Thyroid gland (tissue), 4 donors: ENCODE data around the gene ZNF335. TPM values are rescaled to one million over a fixed set of nuclear protein-coding genes. Genes with fewer than 3 reads are reported as not detected.

Experiments
- DNase-seq, 2 donors: peaks; one replicate each; pipeline ENCODE4 v3.0.0-alpha.2; 2019
- H3K27ac ChIP-seq, 3 donors: fragments of 200-600 bp; sonication (generic); 1 replicate in 2 of 3; 2 replicates in 1 of 3; pipeline ENCODE4 v1.5.1; 2016 to 2019; ENCODE audit warnings: mild to moderate bottlenecking in 1 of 3, moderate library complexity in 1 of 3
- H3K27me3 ChIP-seq: fragments of 200-600 bp; sonication (generic); one replicate; pipeline ENCODE4 v1.5.1; 2019
- H3K36me3 ChIP-seq, 2 donors: fragments of 200-600 bp; sonication (generic); one replicate each; pipeline ENCODE4 v1.5.1; 2016 to 2019
- H3K4me1 ChIP-seq, 2 donors: fragments of 200-600 bp; sonication (generic); one replicate each; pipeline ENCODE4 v1.5.1; 2017 to 2019
- H3K4me3 ChIP-seq, 3 donors: fragments of 200-600 bp; sonication (generic); replicated peaks in 1 of 3; 1 replicate in 2 of 3; 2 replicates in 1 of 3; pipeline ENCODE4 v1.5.1; 2016; ENCODE audit warnings: mild to moderate bottlenecking in 1 of 3
- H3K9me3 ChIP-seq: fragments of 200-600 bp; sonication (generic); one replicate; pipeline ENCODE4 v1.5.1; 2017
- POLR2A ChIP-seq, 2 donors: fragments of 450-650 bp; IDR thresholded peaks; one replicate each; pipeline ENCODE4 v1.6.1; 2017; ENCODE audit warnings: antibody characterized with exemption in 2 of 2, mild to moderate bottlenecking in 2 of 2, moderate library complexity in 1 of 2
- WGBS, 2 donors: methylation state at CpG; one replicate each; pipeline ENCODE4 v1.1.5; 2017; 5-methylcytosine and 5-hydroxymethylcytosine counted together
- intact Hi-C: fragments of 100-400 bp; cut with DNase I; formaldehyde crosslinking; loops from one replicate; pipeline ENCODE4 v1.15.1; 2023
- total RNA-seq, 4 donors: library from RNA; depleted of rRNA; stranded (reverse); fragments of >200 nt; gene quantifications; one replicate each; pipeline ENCODE4 v1.2.3, GENCODE V29; 2016
- TF ChIP-seq, protein P1 (sequence below), 6 experiments: fragments of 200-600 bp in 3 of 6; fragments of 450-650 bp in 3 of 6; sonication (generic) in 3 of 6; IDR thresholded peaks; one replicate each; pipeline ENCODE4 v1.5.1; 2016 to 2019; ENCODE audit warnings: antibody characterized with exemption in 6 of 6, mild to moderate bottlenecking in 2 of 6, inconsistent platforms in 1 of 6, moderate library complexity in 1 of 6

Gene ZNF335
- total RNA-seq, 4 donors from 2014 or later = 18.1 to 31.6 (median 25.6) TPM

DNA sequence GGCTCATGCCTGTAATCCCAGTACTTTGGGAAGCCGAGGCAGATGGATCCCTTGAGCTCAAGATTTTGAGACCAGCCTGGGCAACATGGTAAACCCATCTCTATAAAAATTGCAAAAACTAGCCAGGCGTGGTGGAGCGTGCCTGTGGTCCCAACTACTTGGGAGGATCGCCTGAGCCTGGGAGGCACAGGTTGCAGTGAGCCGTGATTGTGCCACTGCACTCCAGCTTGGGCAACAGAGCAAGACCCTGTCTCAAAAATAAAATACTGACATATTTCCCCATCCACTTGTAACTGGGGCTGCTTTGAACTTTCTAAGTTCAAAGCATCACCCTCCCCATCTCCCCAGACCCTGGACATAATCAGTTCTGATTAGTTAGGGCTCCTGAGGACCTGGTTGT, 29.5 kb upstream of the ZNF335 start:
- TF ChIP-seq, protein P1, sequence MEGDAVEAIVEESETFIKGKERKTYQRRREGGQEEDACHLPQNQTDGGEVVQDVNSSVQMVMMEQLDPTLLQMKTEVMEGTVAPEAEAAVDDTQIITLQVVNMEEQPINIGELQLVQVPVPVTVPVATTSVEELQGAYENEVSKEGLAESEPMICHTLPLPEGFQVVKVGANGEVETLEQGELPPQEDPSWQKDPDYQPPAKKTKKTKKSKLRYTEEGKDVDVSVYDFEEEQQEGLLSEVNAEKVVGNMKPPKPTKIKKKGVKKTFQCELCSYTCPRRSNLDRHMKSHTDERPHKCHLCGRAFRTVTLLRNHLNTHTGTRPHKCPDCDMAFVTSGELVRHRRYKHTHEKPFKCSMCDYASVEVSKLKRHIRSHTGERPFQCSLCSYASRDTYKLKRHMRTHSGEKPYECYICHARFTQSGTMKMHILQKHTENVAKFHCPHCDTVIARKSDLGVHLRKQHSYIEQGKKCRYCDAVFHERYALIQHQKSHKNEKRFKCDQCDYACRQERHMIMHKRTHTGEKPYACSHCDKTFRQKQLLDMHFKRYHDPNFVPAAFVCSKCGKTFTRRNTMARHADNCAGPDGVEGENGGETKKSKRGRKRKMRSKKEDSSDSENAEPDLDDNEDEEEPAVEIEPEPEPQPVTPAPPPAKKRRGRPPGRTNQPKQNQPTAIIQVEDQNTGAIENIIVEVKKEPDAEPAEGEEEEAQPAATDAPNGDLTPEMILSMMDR (IDR thresholded peaks at IDR 0.05) = no peak
- no peak for TF ChIP-seq POLR2A (IDR thresholded peaks at IDR 0.05)
- intact Hi-C loops = no loop called here
- Histone ChIP-seq H3K27ac (no peak overlapping the region), H3K4me3 (no peak overlapping the region), H3K36me3 (no peaks in the 10 kb centered on the region), H3K4me1 (no peaks in the 10 kb centered on the region), H3K9me3 (no peaks in the 10 kb centered on the region), H3K27me3 (no peaks in the 10 kb centered on the region)
- 85 to 97% methylated on average over 4 to 5 of the region's 5 CpGs for WGBS, 2 donors
- no peak for DNase-seq

DNA sequence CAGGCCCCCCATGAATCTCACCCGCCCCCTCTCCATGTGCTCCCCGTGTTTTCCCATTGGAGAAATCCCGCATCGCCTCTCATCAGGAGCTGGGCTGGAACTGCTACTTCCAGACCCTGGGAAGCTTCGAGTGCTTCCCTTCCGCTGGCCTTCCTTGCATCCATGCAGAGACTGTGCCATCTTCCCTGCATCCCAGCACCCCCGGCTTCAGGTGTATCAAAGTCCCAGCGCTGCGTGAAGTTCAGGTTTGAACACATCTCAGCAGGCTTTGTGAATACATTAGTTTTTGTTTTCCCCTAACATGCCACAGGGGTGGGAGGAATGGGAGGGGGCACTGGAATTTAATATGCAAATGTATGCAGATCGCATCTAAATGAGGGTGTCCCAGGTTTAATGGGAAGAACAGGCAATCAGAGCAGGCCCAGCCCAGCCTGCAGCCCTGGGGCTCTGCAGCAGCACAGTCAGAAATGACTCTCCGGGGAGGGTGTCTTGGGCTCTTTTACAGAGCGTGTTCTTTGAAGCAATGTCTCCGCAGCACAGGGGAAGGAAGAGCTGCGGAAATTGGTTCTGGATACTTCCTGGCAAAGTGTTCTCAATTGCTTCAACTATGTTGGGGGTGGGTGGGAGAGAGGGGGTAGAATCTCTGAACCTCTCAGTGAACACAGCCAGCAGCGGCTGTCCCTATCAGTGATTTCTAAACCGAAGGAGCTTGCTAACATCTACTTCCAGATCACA, 28.4 kb upstream of the ZNF335 start:
- Histone ChIP-seq H3K27ac (no peak overlapping the region), H3K4me1 (no peaks in the 10 kb centered on the region), H3K4me3 (no peak overlapping the region), H3K36me3 (no peaks in the 10 kb centered on the region), H3K9me3 (no peaks in the 10 kb centered on the region), H3K27me3 (no peaks in the 10 kb centered on the region)
- intact Hi-C loops = no loop called here
- TF ChIP-seq, protein P1 (IDR thresholded peaks at IDR 0.05) = no peak
- TF ChIP-seq POLR2A (IDR thresholded peaks at IDR 0.05) = no peak
- WGBS, 2 donors = 39 to 44% methylated on average over 16 of the region's 16 CpGs
- DNase-seq = no peak

DNA sequence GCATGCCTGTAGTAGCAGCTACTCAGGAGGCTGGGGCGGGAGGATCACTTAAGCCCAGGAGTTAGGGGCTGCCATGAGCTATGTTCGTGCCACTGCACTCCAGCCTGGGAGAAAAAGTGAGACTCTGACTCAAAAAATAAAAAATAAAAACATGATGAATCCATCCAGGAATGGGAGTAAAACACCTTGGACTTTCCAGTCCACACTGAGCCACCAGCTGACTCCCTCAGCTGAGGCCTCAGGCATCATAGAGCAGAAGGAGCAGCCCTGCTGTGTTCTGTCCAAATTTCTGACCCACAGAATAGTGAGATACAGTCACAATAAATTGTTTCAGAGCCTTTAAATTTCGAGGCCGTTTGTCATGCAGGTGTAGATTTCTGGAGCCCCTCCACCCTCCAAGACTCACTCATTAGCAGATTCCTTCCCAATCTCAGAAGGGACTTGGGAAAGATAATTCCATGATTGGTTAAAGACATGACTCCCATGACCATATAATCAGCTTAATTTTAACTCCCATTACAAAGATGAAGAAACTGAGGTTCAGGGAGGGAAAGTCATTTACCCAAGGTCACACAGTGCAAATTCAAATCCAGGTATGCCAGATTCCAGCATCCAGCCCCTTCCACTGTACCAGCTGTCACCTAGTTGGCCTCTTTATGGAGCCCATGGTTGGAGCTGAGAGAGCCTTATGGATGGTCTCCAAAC, 27.7 kb upstream of the ZNF335 start:
- no peak for DNase-seq
- 88 to 94% methylated on average over 4 of the region's 4 CpGs for WGBS, 2 donors
- Histone ChIP-seq H3K9me3 (no peaks in the 10 kb centered on the region), H3K4me3 (no peak overlapping the region), H3K27me3 (no peaks in the 10 kb centered on the region), H3K27ac (no peak overlapping the region), H3K4me1 (no peaks in the 10 kb centered on the region), H3K36me3 (no peaks in the 10 kb centered on the region)
- TF ChIP-seq POLR2A (IDR thresholded peaks at IDR 0.05) = no peak
- TF ChIP-seq, protein P1 (IDR thresholded peaks at IDR 0.05) = no peak
- intact Hi-C loops = no loop called here

- Histone ChIP-seq H3K4me1 (no peaks in the 10 kb centered on the region), H3K27me3 (no peaks in the 10 kb centered on the region), H3K36me3 (no peaks in the 10 kb centered on the region), H3K9me3 (no peaks in the 10 kb centered on the region), H3K4me3 (no peak overlapping the region), H3K27ac (no peak overlapping the region)
- no peak for TF ChIP-seq POLR2A (IDR thresholded peaks at IDR 0.05)
- TF ChIP-seq, protein P1 (IDR thresholded peaks at IDR 0.05) = no peak
- intact Hi-C loops = no loop called here
- no peak for DNase-seq
- 72 to 80% methylated on average over 4 of the region's 4 CpGs for WGBS, 2 donors
Measured at GRCh38 chr20:45998761-45999160, 26.8 kb upstream of the ZNF335 start.

DNA sequence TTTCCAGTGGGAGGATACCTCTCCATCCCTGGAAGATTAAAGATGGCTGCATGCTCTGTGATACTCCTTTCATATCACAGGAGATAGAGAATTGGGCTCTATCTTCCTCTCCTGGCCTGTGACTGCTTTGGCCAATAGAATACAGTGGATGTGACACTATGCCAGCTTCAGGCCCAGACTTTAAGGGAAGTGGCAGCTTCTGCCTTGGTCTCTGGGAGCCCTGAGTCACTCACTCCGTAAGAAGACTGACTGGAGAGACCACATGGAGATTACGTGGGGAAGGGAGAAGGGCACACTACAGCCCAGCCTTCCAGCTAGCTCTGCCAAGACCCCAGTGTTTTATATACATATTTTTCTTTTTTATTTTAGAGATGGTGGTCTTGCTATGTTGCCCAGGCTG, 26.3 kb upstream of the ZNF335 start:
- no peak overlapping the region for H3K27ac ChIP-seq
- DNase-seq = no peak
- no peaks in the 10 kb centered on the region for H3K36me3 ChIP-seq
- no peaks in the 10 kb centered on the region for H3K27me3 ChIP-seq
- intact Hi-C loops = no loop called here
- WGBS, 2 donors = 60 to 81% methylated on average over 2 of the region's 2 CpGs
- no peaks in the 10 kb centered on the region for H3K9me3 ChIP-seq
- TF ChIP-seq POLR2A (IDR thresholded peaks at IDR 0.05) = no peak
- TF ChIP-seq, protein P1 (IDR thresholded peaks at IDR 0.05) = no peak
- no peaks in the 10 kb centered on the region for H3K4me1 ChIP-seq
- H3K4me3 ChIP-seq = no peak overlapping the region
